GM12878 (cell line): ENCODE data around the gene HIF1AN. TPM values are rescaled to one million over a fixed set of nuclear protein-coding genes. Genes with fewer than 3 reads are reported as not detected.

Experiments used
- BCL11A ChIP-seq: IDR thresholded peaks from 2 replicates; pipeline ENCODE4 v1.6.1; 2011; ENCODE audit warnings: low read depth, low read length
- BCLAF1 ChIP-seq: fragments of 450-650 bp; IDR thresholded peaks from 2 replicates; pipeline ENCODE4 v1.6.1; 2017; ENCODE audit warnings: antibody characterized with exemption, mild to moderate bottlenecking, moderate library complexity
- E2F8 ChIP-seq: fragments of 450-650 bp; IDR thresholded peaks from 2 replicates; pipeline ENCODE4 v1.6.1; 2018; ENCODE audit warnings: mild to moderate bottlenecking, low read depth, moderate library complexity; ENCODE audit not compliant: partially characterized antibody
- E4F1 ChIP-seq: fragments of 450-650 bp; IDR thresholded peaks from 2 replicates; pipeline ENCODE4 v1.6.1; 2018; ENCODE audit warnings: borderline replicate concordance, mild to moderate bottlenecking; ENCODE audit not compliant: partially characterized antibody
- EP300 ChIP-seq, 2 experiments: fragments of 150-350 bp in 1 of 2; IDR thresholded peaks; 2 replicates each; pipeline ENCODE4 v1.6.1; 2011 to 2012; ENCODE audit warnings: low read depth in 2 of 2, low read length in 2 of 2, borderline replicate concordance in 1 of 2, improper control_type of control experiment in 1 of 2, inconsistent platforms in 1 of 2; ENCODE audit not compliant: control insufficient read depth in 1 of 2
- ETV6 ChIP-seq, 2 experiments: fragments of 450-650 bp in 1 of 2; IDR thresholded peaks in 1 of 2; conservative IDR thresholded peaks in 1 of 2; 2 replicates each; pipeline ENCODE4 v1.6.1; 2014; ENCODE audit warnings: antibody characterized with exemption in 1 of 2, borderline replicate concordance in 1 of 2, low read depth in 1 of 2, mild to moderate bottlenecking in 1 of 2, moderate library complexity in 1 of 2
- JUND ChIP-seq: IDR thresholded peaks from 2 replicates; pipeline ENCODE4 v1.6.1; 2012; ENCODE audit warnings: low read depth, mild to moderate bottlenecking, low read length, improper control_type of control experiment, moderate library complexity
- NFXL1 ChIP-seq: fragments of 450-650 bp; IDR thresholded peaks from 2 replicates; pipeline ENCODE4 v1.6.1; 2017; ENCODE audit warnings: antibody characterized with exemption, mild to moderate bottlenecking, borderline replicate concordance
- PAX5 ChIP-seq: IDR thresholded peaks from 2 replicates; pipeline ENCODE4 v1.6.1; 2011; ENCODE audit warnings: low read depth, low read length, borderline replicate concordance
- PKNOX1 ChIP-seq: fragments of 450-650 bp; IDR thresholded peaks from 2 replicates; pipeline ENCODE4 v1.6.1; 2016; ENCODE audit warnings: mild to moderate bottlenecking
- POLR2A ChIP-seq: IDR thresholded peaks from 2 replicates; pipeline ENCODE4 v1.6.1; 2011; ENCODE audit warnings: low read depth, mild to moderate bottlenecking, low read length
- RELB ChIP-seq: fragments of 450-650 bp; IDR thresholded peaks from 2 replicates; pipeline ENCODE4 v1.6.1; 2017; ENCODE audit warnings: low read depth, mild to moderate bottlenecking, moderate library complexity
- TBL1XR1 ChIP-seq: IDR thresholded peaks from 2 replicates; pipeline ENCODE4 v1.6.1; 2012; ENCODE audit warnings: low read depth, low read length, improper control_type of control experiment
- ZBTB33 ChIP-seq: fragments of 450-650 bp; IDR thresholded peaks from 2 replicates; pipeline ENCODE4 v1.6.1; 2017; ENCODE audit warnings: mild to moderate bottlenecking
- polyA plus RNA-seq, 11 experiments: library from polyadenylated mRNA; depleted of rRNA in 4 of 11; unstranded in 6 of 11; stranded (reverse) in 5 of 11; fragments of >200 nt; fragmentation: Nextera tagmentation in 4 of 11; fragmentation: Illumina TruSeq in 1 of 11; extraction: Ambion mirVana in 4 of 11; extraction: Trizol in 1 of 11; gene quantifications; 1 replicate in 1 of 11; 2 replicates in 10 of 11; pipeline versions ENCODE4 v1.2.1 to v1.2.3, GENCODE V29; 2011 to 2016; ENCODE audit warnings: inconsistent platforms in 2 of 11, missing spikeins in 2 of 11, low read depth in 1 of 11
- total RNA-seq, 4 experiments: library from RNA; depleted of rRNA in 3 of 4; stranded (reverse); fragments of >200 nt in 3 of 4; fragmentation: Illumina TruSeq in 1 of 4; extraction: Trizol in 1 of 4; gene quantifications; 2 replicates each; pipeline versions ENCODE4 v1.2.1 to v1.2.3, GENCODE V29; 2013 to 2021

Gene HIF1AN
- total and polyA plus RNA-seq, 10 of the 15 experiments (the other 5 are each of a cell fraction or from before 2014, with no cell fraction given), result 1.9 to 37.2 (median 15.2) TPM

- TF ChIP-seq E4F1, result no peak
- TF ChIP-seq NFXL1, result no peak
- TF ChIP-seq PAX5, result peak; percentile 81
- TF ChIP-seq E2F8, result no peak
- TF ChIP-seq BCL11A, result no peak
- TF ChIP-seq POLR2A, result peak; percentile 91
- TF ChIP-seq RELB, result 0 out of 2 replicates have a peak, but pooled peaks have one; percentile 66
- TF ChIP-seq PKNOX1, result no peak; the same call in 1 of the 2 replicates
- no peak for TF ChIP-seq BCLAF1
- no peak for TF ChIP-seq ZBTB33
- no peak for TF ChIP-seq JUND
- TF ChIP-seq ETV6 (conservative IDR thresholded peaks at IDR 0.05 in 1 of 2, IDR thresholded peaks at IDR 0.05 in 1 of 2; ENCODE audit: borderline replicate concordance in 1 of 2, low read depth in 1 of 2), result no peak
- no peak for TF ChIP-seq EP300 (IDR thresholded peaks at IDR 0.05; ENCODE audit: borderline replicate concordance in 1 of 2, control insufficient read depth in 1 of 2, low read depth in 2 of 2, low read length in 2 of 2)
- no peak for TF ChIP-seq TBL1XR1
These were observed 6.1 kb upstream of the HIF1AN start, which contains the start of gene NDUFB8 (continued) for GRCh38 chr10:100529475-100530298.
